ENCODE data around the gene MAST4.
"Not testable (repeated sequence)": the region's sequence is repeated elsewhere in the genome, so short reads cannot be mapped to it uniquely, and the experiment has no call there.

The MAST4 gene

GRCh38 chr5:67111779-67112178 lies 515.6 kb downstream of the MAST4 start:
- Mint-ChIP-seq H3K9me3 (no peaks in the 10 kb centered on the region), H3K27me3 (no peaks in the 10 kb centered on the region), H3K4me1 (ENCODE audit: low read depth in 2 of 2) (no peaks in the 10 kb centered on the region), H3K36me3 (ENCODE audit: insufficient read depth) (peaks cover 11% of the 10 kb centered on the region), H3K4me3 (no peak overlapping the region), H3K27ac (no peak overlapping the region)
- ATAC-seq (replicated peaks) (no peak), DNase-seq (no peak)

- H3K36me3 Mint-ChIP-seq (ENCODE audit: insufficient read depth): peaks cover 15% of the 10 kb centered on the region
- H3K27ac Mint-ChIP-seq: no peak overlapping the region
Measured at GRCh38 chr5:67115246-67115645, 519.1 kb downstream of the MAST4 start.

GRCh38 chr5:67115817-67116216 lies 519.6 kb downstream of the MAST4 start:
- DNase-seq: no peak
- Mint-ChIP-seq H3K36me3 (ENCODE audit: insufficient read depth) (peaks cover 13% of the 10 kb centered on the region), H3K27ac (no peak overlapping the region), H3K4me3 (no peak overlapping the region), H3K27me3 (no peaks in the 10 kb centered on the region), H3K9me3 (no peaks in the 10 kb centered on the region), H3K4me1 (ENCODE audit: low read depth in 2 of 2) (no peaks in the 10 kb centered on the region)
- ATAC-seq (replicated peaks): no peak

More at GRCh38 chr5:67115246-67115645, 519.1 kb downstream of the MAST4 start:
- no peak overlapping the region for H3K4me3 Mint-ChIP-seq
- DNase-seq: no peak
- no peaks in the 10 kb centered on the region for H3K4me1 Mint-ChIP-seq (ENCODE audit: low read depth in 2 of 2)
- ATAC-seq (replicated peaks): no peak
- no peaks in the 10 kb centered on the region for H3K9me3 Mint-ChIP-seq
- H3K27me3 Mint-ChIP-seq: no peaks in the 10 kb centered on the region

GRCh38 chr5:67118050-67118620 lies 521.9 kb downstream of the MAST4 start:
- Mint-ChIP-seq H3K9me3 (no peaks in the 10 kb centered on the region), H3K36me3 (ENCODE audit: insufficient read depth) (peaks cover 8% of the 10 kb centered on the region), H3K27ac (no peak overlapping the region), H3K27me3 (no peaks in the 10 kb centered on the region), H3K4me1 (ENCODE audit: low read depth in 2 of 2) (no peaks in the 10 kb centered on the region), H3K4me3 (no peak overlapping the region)
- DNase-seq: no peak
- ATAC-seq (replicated peaks): no peak

- no peaks in the 10 kb centered on the region for H3K27me3 Mint-ChIP-seq
- no peak for ATAC-seq (replicated peaks)
Measured at GRCh38 chr5:67119010-67119409, 522.8 kb downstream of the MAST4 start.

GRCh38 chr5:67120032-67120431 lies 523.8 kb downstream of the MAST4 start:
- Mint-ChIP-seq H3K4me3 (no peak overlapping the region), H3K27me3 (no peaks in the 10 kb centered on the region), H3K36me3 (ENCODE audit: insufficient read depth) (peaks cover 7% of the 10 kb centered on the region), H3K27ac (no peak overlapping the region), H3K4me1 (ENCODE audit: low read depth in 2 of 2) (no peaks in the 10 kb centered on the region), H3K9me3 (no peaks in the 10 kb centered on the region)
- no peak for DNase-seq
- no peak for ATAC-seq (replicated peaks)

More at GRCh38 chr5:67119010-67119409, 522.8 kb downstream of the MAST4 start:
- H3K9me3 Mint-ChIP-seq: no peaks in the 10 kb centered on the region
- no peak for DNase-seq
- no peaks in the 10 kb centered on the region for H3K4me1 Mint-ChIP-seq (ENCODE audit: low read depth in 2 of 2)
- H3K36me3 Mint-ChIP-seq (ENCODE audit: insufficient read depth): peaks cover 8% of the 10 kb centered on the region
- no peak overlapping the region for H3K27ac Mint-ChIP-seq
- no peak overlapping the region for H3K4me3 Mint-ChIP-seq

- peaks cover 4% of the 10 kb centered on the region for H3K36me3 Mint-ChIP-seq (ENCODE audit: insufficient read depth)
- H3K27ac Mint-ChIP-seq: no peak overlapping the region
- no peak overlapping the region for H3K4me3 Mint-ChIP-seq
- ATAC-seq (replicated peaks) (no peak), DNase-seq (no peak)
- no peaks in the 10 kb centered on the region for H3K27me3 Mint-ChIP-seq
- H3K4me1 Mint-ChIP-seq (ENCODE audit: low read depth in 2 of 2): no peaks in the 10 kb centered on the region
- no peaks in the 10 kb centered on the region for H3K9me3 Mint-ChIP-seq
Measured at GRCh38 chr5:67123819-67124218, 527.6 kb downstream of the MAST4 start.

- H3K27me3 Mint-ChIP-seq: no peaks in the 10 kb centered on the region
- DNase-seq (no peak), ATAC-seq (replicated peaks) (no peak)
- H3K9me3 Mint-ChIP-seq: no peaks in the 10 kb centered on the region
- H3K4me3 Mint-ChIP-seq: no peak overlapping the region
- no peak overlapping the region for H3K27ac Mint-ChIP-seq
- no peaks in the 10 kb centered on the region for H3K4me1 Mint-ChIP-seq (ENCODE audit: low read depth in 2 of 2)
- H3K36me3 Mint-ChIP-seq (ENCODE audit: insufficient read depth): peaks cover under 1% of the 10 kb centered on the region
Measured at GRCh38 chr5:67124556-67124955, 528.4 kb downstream of the MAST4 start.

GRCh38 chr5:67127347-67127895 lies 531.2 kb downstream of the MAST4 start:
- not testable (repeated sequence) for H3K4me3 Mint-ChIP-seq; H3K36me3 Mint-ChIP-seq (ENCODE audit: insufficient read depth); H3K9me3 Mint-ChIP-seq; ATAC-seq (replicated peaks); H3K27ac Mint-ChIP-seq; H3K27me3 Mint-ChIP-seq; H3K4me1 Mint-ChIP-seq (ENCODE audit: low read depth in 2 of 2); DNase-seq

- H3K36me3 Mint-ChIP-seq (ENCODE audit: insufficient read depth): no peaks in the 10 kb centered on the region
- H3K27ac Mint-ChIP-seq: no peak overlapping the region
- H3K4me1 Mint-ChIP-seq (ENCODE audit: low read depth in 2 of 2): no peaks in the 10 kb centered on the region
- no peak for DNase-seq
- no peaks in the 10 kb centered on the region for H3K9me3 Mint-ChIP-seq
- no peak for ATAC-seq (replicated peaks)
- no peaks in the 10 kb centered on the region for H3K27me3 Mint-ChIP-seq
- no peak overlapping the region for H3K4me3 Mint-ChIP-seq
Measured at GRCh38 chr5:67129768-67130167, 533.6 kb downstream of the MAST4 start.

- H3K4me1 Mint-ChIP-seq (ENCODE audit: low read depth in 2 of 2): no peaks in the 10 kb centered on the region
Measured at GRCh38 chr5:67133217-67133616, 537.0 kb downstream of the MAST4 start.

GRCh38 chr5:67133776-67134175 lies 537.6 kb downstream of the MAST4 start:
- H3K36me3 Mint-ChIP-seq (ENCODE audit: insufficient read depth): no peaks in the 10 kb centered on the region
- no peak overlapping the region for H3K27ac Mint-ChIP-seq
- no peak for DNase-seq
- no peak for ATAC-seq (replicated peaks)
- H3K4me3 Mint-ChIP-seq: no peak overlapping the region
- no peaks in the 10 kb centered on the region for H3K9me3 Mint-ChIP-seq
- H3K4me1 Mint-ChIP-seq (ENCODE audit: low read depth in 2 of 2): no peaks in the 10 kb centered on the region
- no peaks in the 10 kb centered on the region for H3K27me3 Mint-ChIP-seq

More at GRCh38 chr5:67133217-67133616, 537.0 kb downstream of the MAST4 start:
- no peak for DNase-seq
- Mint-ChIP-seq H3K9me3 (no peaks in the 10 kb centered on the region), H3K36me3 (ENCODE audit: insufficient read depth) (no peaks in the 10 kb centered on the region), H3K27ac (no peak overlapping the region), H3K27me3 (no peaks in the 10 kb centered on the region), H3K4me3 (no peak overlapping the region)
- no peak for ATAC-seq (replicated peaks)

GRCh38 chr5:67135381-67135984 lies 539.3 kb downstream of the MAST4 start:
- Mint-ChIP-seq H3K9me3 (no peaks in the 10 kb centered on the region), H3K27ac (no peak overlapping the region), H3K36me3 (ENCODE audit: insufficient read depth) (no peaks in the 10 kb centered on the region), H3K4me1 (ENCODE audit: low read depth in 2 of 2) (no peaks in the 10 kb centered on the region), H3K27me3 (no peaks in the 10 kb centered on the region), H3K4me3 (no peak overlapping the region)
- ATAC-seq (replicated peaks) (no peak), DNase-seq (no peak)

GRCh38 chr5:67139030-67139429 lies 542.8 kb downstream of the MAST4 start:
- Mint-ChIP-seq H3K36me3 (ENCODE audit: insufficient read depth) (peaks cover 5% of the 10 kb centered on the region), H3K4me3 (no peak overlapping the region), H3K27me3 (no peaks in the 10 kb centered on the region), H3K4me1 (ENCODE audit: low read depth in 2 of 2) (no peaks in the 10 kb centered on the region), H3K9me3 (no peaks in the 10 kb centered on the region), H3K27ac (no peak overlapping the region)
- DNase-seq (no peak), ATAC-seq (replicated peaks) (no peak)
